COLO668 (cell line): ENCODE data around the gene ZNF771.
"Not testable (repeated sequence)": the region's sequence is repeated elsewhere in the genome, so short reads cannot be mapped to it uniquely, and the experiment has no call there.

Experiments used
- DNase-seq: peaks from one replicate; lab custom pipeline; 2025; ENCODE audit not compliant: unreplicated experiment; lab: John Stamatoyannopoulos, UW

ZNF771 gene

GRCh38 chr16:30429678-30430427, 22.4 kb downstream of the ZNF771 start, which contains the start of gene DCTPP1:
DCTPP1 (minus strand) TSS chr16:30430030; CDS start chr16:30429980, 50 bp downstream.
- peak; percentile 98 for DNase-seq

- no peak for DNase-seq
These were observed 23.1 kb downstream of the ZNF771 start for GRCh38 chr16:30430428-30430970.

- DNase-seq: no peak
These were observed 27.4 kb downstream of the ZNF771 start for GRCh38 chr16:30434852-30435251.

GRCh38 chr16:30437511-30438046, 30.2 kb downstream of the ZNF771 start:
- DNase-seq: peak; percentile 60

GRCh38 chr16:30438835-30439234, 31.4 kb downstream of the ZNF771 start:
- DNase-seq: no peak

- no peak for DNase-seq
These were observed 32.4 kb downstream of the ZNF771 start for GRCh38 chr16:30439720-30440348.

- no peak for DNase-seq
These were observed 36.2 kb downstream of the ZNF771 start for GRCh38 chr16:30443631-30444030.

- DNase-seq: peak; percentile 21
These were observed 37.1 kb downstream of the ZNF771 start for GRCh38 chr16:30444231-30445148.

GRCh38 chr16:30445149-30445407, 37.7 kb downstream of the ZNF771 start:
- DNase-seq: no peak

GRCh38 chr16:30445408-30446202, 38.2 kb downstream of the ZNF771 start, which contains the start of gene SEPHS2:
SEPHS2 (minus strand) TSS chr16:30445874; CDS start chr16:30445727, 147 bp downstream.
- DNase-seq: peak; percentile 95

GRCh38 chr16:30446203-30446595, 38.8 kb downstream of the ZNF771 start:
- no peak for DNase-seq

- DNase-seq: no peak
These were observed 40.3 kb downstream of the ZNF771 start for GRCh38 chr16:30447512-30448226.

- no peak for DNase-seq
These were observed 41.7 kb downstream of the ZNF771 start for GRCh38 chr16:30449116-30449435.

GRCh38 chr16:30452709-30453580, 45.5 kb downstream of the ZNF771 start:
- not testable (repeated sequence) for DNase-seq

GRCh38 chr16:30456302-30456701, 48.9 kb downstream of the ZNF771 start:
- DNase-seq: no peak

GRCh38 chr16:30457256-30457655, 49.9 kb downstream of the ZNF771 start:
- no peak for DNase-seq

GRCh38 chr16:30457743-30458560, 50.5 kb downstream of the ZNF771 start:
- DNase-seq: no peak
